ENCODE results near the gene CCDC152.

CCDC152 gene

GRCh38 chr5:42824347-42824976 lies 67.8 kb downstream of the CCDC152 start:
- H3K79me2 ChIP-seq (ENCODE audit: insufficient read depth, low read length), result no peaks in the 10 kb centered on the region
- no peaks in the 10 kb centered on the region for H4K20me1 ChIP-seq (ENCODE audit: insufficient read depth, low read length)
- H3K9ac ChIP-seq (ENCODE audit: low read length), result no peak overlapping the region
- H3K9me3 ChIP-seq (ENCODE audit: low read length), result no peaks in the 10 kb centered on the region
- H3K9me2 ChIP-seq (ENCODE audit: low read depth, low read length), result no peaks in the 10 kb centered on the region
- no peak overlapping the region for H3K4me2 ChIP-seq (ENCODE audit: low read length)
- no peak overlapping the region for H3K27ac ChIP-seq (ENCODE audit: low read depth, low read length, poor library complexity, severe bottlenecking)
- no peaks in the 10 kb centered on the region for H3K27me3 ChIP-seq (ENCODE audit: insufficient read depth, low read length)
- H3K4me3 ChIP-seq (ENCODE audit: low read depth, low read length, poor library complexity, severe bottlenecking), result no peak overlapping the region
- H3F3A ChIP-seq (ENCODE audit: insufficient read depth, low read length), result no peaks in the 10 kb centered on the region
- no peak overlapping the region for H2AFZ ChIP-seq (ENCODE audit: low read length)
- no peaks in the 10 kb centered on the region for H3K36me3 ChIP-seq (ENCODE audit: insufficient read depth, low read length)
- TF ChIP-seq CTCF (IDR thresholded peaks at IDR 0.05; ENCODE audit: low read length), result no peak
- no peak for TF ChIP-seq EZH2 (IDR thresholded peaks at IDR 0.05; ENCODE audit: borderline replicate concordance, low read length)
- H3K4me1 ChIP-seq (ENCODE audit: insufficient read depth, low read length, severe bottlenecking), result no peaks in the 10 kb centered on the region

- H3K4me2 ChIP-seq (ENCODE audit: low read length), result no peak overlapping the region
- no peaks in the 10 kb centered on the region for H3K9me2 ChIP-seq (ENCODE audit: low read depth, low read length)
- H3K79me2 ChIP-seq (ENCODE audit: insufficient read depth, low read length), result no peaks in the 10 kb centered on the region
These were observed 69.0 kb downstream of the CCDC152 start for GRCh38 chr5:42825422-42826148.

GRCh38 chr5:42826757-42827515 lies 70.3 kb downstream of the CCDC152 start:
- Histone ChIP-seq H3K27ac (ENCODE audit: low read depth, low read length, poor library complexity, severe bottlenecking) (no peak overlapping the region), H3F3A (ENCODE audit: insufficient read depth, low read length) (no peaks in the 10 kb centered on the region), H3K4me1 (ENCODE audit: insufficient read depth, low read length, severe bottlenecking) (no peaks in the 10 kb centered on the region), H3K27me3 (ENCODE audit: insufficient read depth, low read length) (no peaks in the 10 kb centered on the region), H3K36me3 (ENCODE audit: insufficient read depth, low read length) (no peaks in the 10 kb centered on the region), H3K79me2 (ENCODE audit: insufficient read depth, low read length) (no peaks in the 10 kb centered on the region), H2AFZ (ENCODE audit: low read length) (no peak overlapping the region), H3K9me3 (ENCODE audit: low read length) (no peaks in the 10 kb centered on the region), H3K9me2 (ENCODE audit: low read depth, low read length) (no peaks in the 10 kb centered on the region), H4K20me1 (ENCODE audit: insufficient read depth, low read length) (no peaks in the 10 kb centered on the region), H3K4me3 (ENCODE audit: low read depth, low read length, poor library complexity, severe bottlenecking) (no peak overlapping the region), H3K9ac (ENCODE audit: low read length) (no peak overlapping the region), H3K4me2 (ENCODE audit: low read length) (no peak overlapping the region)
- TF ChIP-seq EZH2 (IDR thresholded peaks at IDR 0.05; ENCODE audit: borderline replicate concordance, low read length), result no peak
- no peak for TF ChIP-seq CTCF (IDR thresholded peaks at IDR 0.05; ENCODE audit: low read length)

More at GRCh38 chr5:42825422-42826148, 69.0 kb downstream of the CCDC152 start:
- TF ChIP-seq CTCF (IDR thresholded peaks at IDR 0.05; ENCODE audit: low read length) (no peak), EZH2 (IDR thresholded peaks at IDR 0.05; ENCODE audit: borderline replicate concordance, low read length) (no peak)
- no peaks in the 10 kb centered on the region for H3F3A ChIP-seq (ENCODE audit: insufficient read depth, low read length)
- H3K36me3 ChIP-seq (ENCODE audit: insufficient read depth, low read length), result no peaks in the 10 kb centered on the region
- no peak overlapping the region for H3K27ac ChIP-seq (ENCODE audit: low read depth, low read length, poor library complexity, severe bottlenecking)
- no peaks in the 10 kb centered on the region for H3K4me1 ChIP-seq (ENCODE audit: insufficient read depth, low read length, severe bottlenecking)
- no peaks in the 10 kb centered on the region for H4K20me1 ChIP-seq (ENCODE audit: insufficient read depth, low read length)
- H3K9ac ChIP-seq (ENCODE audit: low read length), result no peak overlapping the region
- no peaks in the 10 kb centered on the region for H3K9me3 ChIP-seq (ENCODE audit: low read length)
- no peak overlapping the region for H2AFZ ChIP-seq (ENCODE audit: low read length)
- no peak overlapping the region for H3K4me3 ChIP-seq (ENCODE audit: low read depth, low read length, poor library complexity, severe bottlenecking)
- no peaks in the 10 kb centered on the region for H3K27me3 ChIP-seq (ENCODE audit: insufficient read depth, low read length)
